ENCODE data around the gene HHIPL2.

Gene HHIPL2

DNA sequence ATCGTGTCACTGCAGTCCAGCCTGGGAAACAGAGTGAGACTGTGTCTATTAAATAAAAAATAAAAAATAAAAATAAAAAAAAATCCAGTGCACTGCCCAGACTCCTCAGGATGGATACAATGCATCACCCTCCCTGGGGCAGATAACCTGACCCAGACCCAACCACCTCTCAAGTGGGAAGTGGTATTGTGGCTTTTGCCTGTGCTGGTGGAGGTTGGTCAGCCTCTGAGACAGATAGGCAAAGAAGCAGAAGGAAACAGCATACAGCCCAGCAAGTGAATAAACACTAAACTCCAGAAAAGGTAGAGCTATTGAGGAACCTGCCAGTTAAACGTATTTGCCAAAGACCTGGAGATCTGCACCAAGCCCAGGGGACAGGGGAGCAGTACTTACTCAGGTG lies 22.0 kb downstream of the HHIPL2 start:
- H3K36me3 ChIP-seq (ENCODE audit: insufficient read depth, low read length), result no peaks in the 10 kb centered on the region
- H3K79me2 ChIP-seq (ENCODE audit: insufficient read depth, low read length), result no peaks in the 10 kb centered on the region
- H3K9me2 ChIP-seq (replicated peaks; ENCODE audit: low read depth, low read length), result no peaks in the 10 kb centered on the region
- H3F3A ChIP-seq (ENCODE audit: low read depth), result no peaks in the 10 kb centered on the region
- no peaks in the 10 kb centered on the region for H3K27me3 ChIP-seq (ENCODE audit: insufficient read depth, low read length, poor library complexity, severe bottlenecking)
- TF ChIP-seq EZH2phosphoT487 (IDR thresholded peaks at IDR 0.05; ENCODE audit: borderline replicate concordance), result no peak
- TF ChIP-seq, protein P1, sequence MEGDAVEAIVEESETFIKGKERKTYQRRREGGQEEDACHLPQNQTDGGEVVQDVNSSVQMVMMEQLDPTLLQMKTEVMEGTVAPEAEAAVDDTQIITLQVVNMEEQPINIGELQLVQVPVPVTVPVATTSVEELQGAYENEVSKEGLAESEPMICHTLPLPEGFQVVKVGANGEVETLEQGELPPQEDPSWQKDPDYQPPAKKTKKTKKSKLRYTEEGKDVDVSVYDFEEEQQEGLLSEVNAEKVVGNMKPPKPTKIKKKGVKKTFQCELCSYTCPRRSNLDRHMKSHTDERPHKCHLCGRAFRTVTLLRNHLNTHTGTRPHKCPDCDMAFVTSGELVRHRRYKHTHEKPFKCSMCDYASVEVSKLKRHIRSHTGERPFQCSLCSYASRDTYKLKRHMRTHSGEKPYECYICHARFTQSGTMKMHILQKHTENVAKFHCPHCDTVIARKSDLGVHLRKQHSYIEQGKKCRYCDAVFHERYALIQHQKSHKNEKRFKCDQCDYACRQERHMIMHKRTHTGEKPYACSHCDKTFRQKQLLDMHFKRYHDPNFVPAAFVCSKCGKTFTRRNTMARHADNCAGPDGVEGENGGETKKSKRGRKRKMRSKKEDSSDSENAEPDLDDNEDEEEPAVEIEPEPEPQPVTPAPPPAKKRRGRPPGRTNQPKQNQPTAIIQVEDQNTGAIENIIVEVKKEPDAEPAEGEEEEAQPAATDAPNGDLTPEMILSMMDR (conservative IDR thresholded peaks at IDR 0.05; ENCODE audit: low read length), result no peak
- no peak overlapping the region for H3K4me2 ChIP-seq (ENCODE audit: low read depth, low read length, poor library complexity, severe bottlenecking)
- H3K9ac ChIP-seq (ENCODE audit: low read depth, low read length, poor library complexity, severe bottlenecking), result no peak overlapping the region
- no peaks in the 10 kb centered on the region for H3K4me1 ChIP-seq (ENCODE audit: insufficient read depth, low read length, poor library complexity, severe bottlenecking)
- H4K20me1 ChIP-seq (ENCODE audit: insufficient read depth, low read length, poor library complexity, severe bottlenecking), result no peaks in the 10 kb centered on the region
- H2AFZ ChIP-seq (ENCODE audit: low read length), result no peak overlapping the region
- no peaks in the 10 kb centered on the region for H3K9me3 ChIP-seq (ENCODE audit: insufficient read depth, low read depth, low read length)
- no peak overlapping the region for H3K4me3 ChIP-seq (ENCODE audit: low read length, poor library complexity, severe bottlenecking)

DNA sequence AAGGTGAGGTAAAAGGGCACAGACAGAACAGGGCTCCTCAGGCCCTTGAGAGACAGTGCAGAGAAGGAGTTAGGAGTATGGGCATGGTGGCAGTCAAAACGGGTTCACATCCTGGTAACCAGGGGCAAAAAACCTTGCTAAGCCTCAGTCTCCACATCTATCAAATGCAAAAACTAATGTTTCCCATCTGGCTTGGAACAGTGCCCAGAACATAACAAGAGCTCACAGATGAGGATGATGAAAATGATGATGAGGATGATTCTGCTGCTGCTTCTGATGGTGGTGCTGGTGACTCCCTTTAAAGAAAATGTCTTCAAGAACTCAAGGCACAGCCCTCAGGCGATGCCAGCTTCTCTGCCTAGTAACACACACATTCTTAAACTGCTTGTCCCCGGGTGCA lies 24.1 kb downstream of the HHIPL2 start:
- no peaks in the 10 kb centered on the region for H3K9me2 ChIP-seq (replicated peaks; ENCODE audit: low read depth, low read length)
- H3K4me3 ChIP-seq (ENCODE audit: low read length, poor library complexity, severe bottlenecking), result no peak overlapping the region
- no peak overlapping the region for H2AFZ ChIP-seq (ENCODE audit: low read length)
- no peaks in the 10 kb centered on the region for H4K20me1 ChIP-seq (ENCODE audit: insufficient read depth, low read length, poor library complexity, severe bottlenecking)
- H3K4me2 ChIP-seq (ENCODE audit: low read depth, low read length, poor library complexity, severe bottlenecking), result no peak overlapping the region
- TF ChIP-seq, protein P1 (conservative IDR thresholded peaks at IDR 0.05; ENCODE audit: low read length), result no peak
- TF ChIP-seq EZH2phosphoT487 (IDR thresholded peaks at IDR 0.05; ENCODE audit: borderline replicate concordance), result no peak
- H3K79me2 ChIP-seq (ENCODE audit: insufficient read depth, low read length), result no peaks in the 10 kb centered on the region
- no peak overlapping the region for H3K9ac ChIP-seq (ENCODE audit: low read depth, low read length, poor library complexity, severe bottlenecking)
- H3K4me1 ChIP-seq (ENCODE audit: insufficient read depth, low read length, poor library complexity, severe bottlenecking), result no peaks in the 10 kb centered on the region
- no peaks in the 10 kb centered on the region for H3K27me3 ChIP-seq (ENCODE audit: insufficient read depth, low read length, poor library complexity, severe bottlenecking)
- no peaks in the 10 kb centered on the region for H3K36me3 ChIP-seq (ENCODE audit: insufficient read depth, low read length)
- H3F3A ChIP-seq (ENCODE audit: low read depth), result no peaks in the 10 kb centered on the region
- no peaks in the 10 kb centered on the region for H3K9me3 ChIP-seq (ENCODE audit: insufficient read depth, low read depth, low read length)

DNA sequence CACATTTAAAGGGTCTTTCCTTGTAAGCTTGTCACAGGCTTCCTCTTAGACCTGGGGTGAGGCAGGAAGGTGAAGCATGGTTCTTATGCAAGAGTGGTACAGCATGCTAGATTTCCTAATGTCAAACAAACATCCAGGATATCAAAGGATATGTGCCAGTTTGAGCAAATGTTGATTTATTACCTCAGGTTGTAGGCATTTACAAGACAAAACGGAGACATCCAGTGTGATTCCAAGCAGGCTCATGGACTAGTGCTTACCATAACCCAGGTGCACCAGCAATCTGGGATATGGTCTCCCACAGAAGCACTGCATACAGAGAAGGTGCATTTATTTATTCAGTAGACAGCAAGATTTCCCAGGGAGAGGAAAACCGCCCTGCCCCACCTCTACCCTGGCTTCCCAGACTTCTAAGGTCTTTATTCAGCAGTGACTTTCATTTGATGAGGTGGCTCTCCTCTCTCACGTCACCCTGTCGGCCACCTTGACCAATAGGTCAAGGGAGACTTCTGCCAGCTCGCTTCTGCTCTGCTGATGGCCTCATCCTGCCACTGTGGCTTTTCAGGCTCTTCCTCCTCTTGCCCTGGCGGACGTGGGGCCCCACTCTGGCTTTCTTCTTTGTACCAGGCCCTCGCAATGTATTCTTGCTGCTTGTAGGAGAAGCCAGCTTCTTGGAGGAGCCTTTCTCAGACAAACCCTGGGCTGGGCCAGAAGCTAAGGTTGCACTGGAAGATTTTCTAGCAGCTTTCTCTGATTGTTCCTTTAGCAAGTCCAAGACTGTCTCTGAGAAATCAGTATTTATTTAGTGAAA lies 25.6 kb downstream of the HHIPL2 start:
- no peaks in the 10 kb centered on the region for H3K36me3 ChIP-seq (ENCODE audit: insufficient read depth, low read length)
- no peaks in the 10 kb centered on the region for H3K79me2 ChIP-seq (ENCODE audit: insufficient read depth, low read length)
- no peak overlapping the region for H3K4me3 ChIP-seq (ENCODE audit: low read length, poor library complexity, severe bottlenecking)
- no peaks in the 10 kb centered on the region for H3K9me3 ChIP-seq (ENCODE audit: insufficient read depth, low read depth, low read length)
- H3F3A ChIP-seq (ENCODE audit: low read depth), result no peaks in the 10 kb centered on the region
- H3K27me3 ChIP-seq (ENCODE audit: insufficient read depth, low read length, poor library complexity, severe bottlenecking), result no peaks in the 10 kb centered on the region
- H4K20me1 ChIP-seq (ENCODE audit: insufficient read depth, low read length, poor library complexity, severe bottlenecking), result no peaks in the 10 kb centered on the region
- no peak overlapping the region for H2AFZ ChIP-seq (ENCODE audit: low read length)
- H3K9me2 ChIP-seq (replicated peaks; ENCODE audit: low read depth, low read length), result no peaks in the 10 kb centered on the region
- no peak overlapping the region for H3K4me2 ChIP-seq (ENCODE audit: low read depth, low read length, poor library complexity, severe bottlenecking)
- TF ChIP-seq, protein P1 (conservative IDR thresholded peaks at IDR 0.05; ENCODE audit: low read length), result no peak
- TF ChIP-seq EZH2phosphoT487 (IDR thresholded peaks at IDR 0.05; ENCODE audit: borderline replicate concordance), result no peak
- no peaks in the 10 kb centered on the region for H3K4me1 ChIP-seq (ENCODE audit: insufficient read depth, low read length, poor library complexity, severe bottlenecking)
- H3K9ac ChIP-seq (ENCODE audit: low read depth, low read length, poor library complexity, severe bottlenecking), result no peak overlapping the region

Measured in Loucy (cell line).